HG03558 (cell line): ENCODE results near the gene ATP2C2.
"Not testable (repeated sequence)": the region's sequence is repeated elsewhere in the genome, so short reads cannot be mapped to it uniquely, and the experiment has no call there.

Experiments used
- ATAC-seq: cut with Tn5 transposase; IDR thresholded peaks from one replicate; pipeline ENCODE4 v1.9.1; 2021; ENCODE audit warnings: moderate number of reproducible peaks; ENCODE audit not compliant: unreplicated experiment; ENCODE audit errors: extremely low read depth

Gene ATP2C2

DNA sequence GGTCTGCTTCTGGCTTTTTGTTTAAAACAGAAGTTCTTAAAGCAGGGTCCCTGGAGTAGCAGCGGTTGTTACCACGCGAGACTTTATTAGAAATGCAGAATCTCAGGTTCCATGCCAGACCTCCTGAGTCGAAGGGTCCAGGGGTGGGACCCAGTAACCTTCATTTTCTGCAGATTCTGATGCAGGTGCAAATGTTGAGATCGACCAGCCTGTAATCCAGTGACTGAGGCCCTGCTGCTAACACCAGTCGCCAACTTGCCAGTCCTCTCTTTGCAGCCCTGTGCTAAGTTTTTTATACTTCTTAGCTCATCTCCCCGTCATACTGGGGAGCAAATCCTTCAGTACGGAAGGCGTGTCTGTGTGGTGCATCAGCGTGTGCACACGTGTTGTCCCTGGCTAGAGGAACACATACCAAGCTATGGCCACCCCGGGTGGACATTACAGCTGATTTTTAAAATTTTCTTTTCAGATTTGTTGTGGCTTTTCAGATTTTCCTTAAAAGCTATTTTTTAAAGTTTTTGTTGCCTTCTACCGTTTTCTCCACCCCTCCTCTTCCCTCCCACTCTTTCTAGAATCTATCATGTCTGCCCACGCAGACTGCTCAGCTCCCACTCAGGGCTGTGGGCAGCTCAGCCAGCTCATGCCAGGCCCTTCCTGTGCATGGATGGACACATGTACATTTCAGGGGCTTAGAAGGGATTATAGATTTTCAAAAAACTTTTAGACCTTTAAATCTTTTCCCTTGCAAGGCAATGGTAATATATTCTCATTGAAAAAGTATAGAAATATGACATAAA lies 78.5 kb downstream of the ATP2C2 start:
- ATAC-seq: no peak

DNA sequence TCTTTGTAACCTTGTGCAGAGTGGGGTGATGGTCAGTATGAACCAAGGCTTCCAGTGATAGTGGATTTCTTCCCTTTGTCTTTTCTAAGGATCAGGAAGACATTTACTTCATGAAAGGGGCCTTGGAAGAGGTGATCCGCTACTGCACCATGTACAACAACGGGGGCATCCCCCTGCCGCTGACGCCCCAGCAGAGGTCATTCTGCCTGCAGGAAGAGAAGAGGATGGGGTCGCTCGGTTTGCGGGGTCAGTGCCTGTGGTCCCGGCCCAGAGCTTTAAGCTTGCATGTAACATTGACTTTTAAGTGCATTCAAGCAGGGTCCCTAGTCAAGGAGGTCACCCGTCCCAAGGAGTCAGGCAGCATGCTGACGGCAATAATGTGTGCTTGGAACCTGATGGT lies 80.1 kb downstream of the ATP2C2 start:
- no peak for ATAC-seq

DNA sequence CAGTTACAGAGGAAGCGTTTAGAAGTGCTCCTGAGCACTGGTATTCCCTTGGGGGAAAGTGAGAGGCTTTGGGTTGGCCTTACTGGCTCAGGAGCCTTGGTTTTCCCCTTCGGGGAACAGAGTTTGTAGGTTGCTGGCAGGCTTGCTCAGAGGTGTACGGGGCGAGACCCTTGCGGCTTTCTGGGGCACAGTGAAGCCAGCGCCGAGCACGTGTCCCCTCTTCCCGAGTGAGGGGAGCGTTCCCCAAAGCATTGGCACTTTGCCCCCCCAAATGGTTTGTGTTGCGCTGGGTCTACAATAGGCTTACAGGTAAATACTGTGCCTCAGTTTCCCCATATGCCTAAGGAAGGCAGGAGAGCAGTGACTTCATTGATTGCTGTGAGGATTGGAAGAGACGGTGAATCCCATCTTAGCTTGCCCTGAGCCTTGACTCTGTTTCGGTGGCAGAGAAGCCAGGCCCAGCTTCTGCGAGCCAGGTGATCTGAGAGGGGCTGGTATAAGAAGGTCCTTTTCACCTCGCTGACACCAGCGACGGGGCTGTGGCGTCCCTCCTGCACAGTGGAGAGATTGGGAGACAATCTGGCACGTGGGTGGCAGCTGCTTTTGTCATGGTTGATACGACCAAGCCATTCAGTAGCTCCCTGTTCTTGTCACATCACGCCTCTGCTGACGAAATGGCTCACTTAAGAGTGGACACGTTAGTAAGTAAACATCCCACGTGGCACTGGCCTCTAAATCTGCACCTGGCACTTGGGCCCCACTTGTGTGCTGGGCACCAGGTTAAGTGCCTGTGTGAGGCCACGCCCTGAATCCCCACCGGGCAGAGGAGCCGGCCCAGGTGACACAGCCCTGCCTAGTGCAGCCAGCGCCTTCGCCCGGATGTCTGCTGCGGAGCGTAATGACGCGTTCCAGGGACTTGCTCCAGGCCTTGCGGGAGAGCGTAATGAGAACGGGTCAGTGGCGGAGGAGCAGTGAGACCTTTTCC lies 81.1 kb downstream of the ATP2C2 start:
- ATAC-seq: no peak

DNA sequence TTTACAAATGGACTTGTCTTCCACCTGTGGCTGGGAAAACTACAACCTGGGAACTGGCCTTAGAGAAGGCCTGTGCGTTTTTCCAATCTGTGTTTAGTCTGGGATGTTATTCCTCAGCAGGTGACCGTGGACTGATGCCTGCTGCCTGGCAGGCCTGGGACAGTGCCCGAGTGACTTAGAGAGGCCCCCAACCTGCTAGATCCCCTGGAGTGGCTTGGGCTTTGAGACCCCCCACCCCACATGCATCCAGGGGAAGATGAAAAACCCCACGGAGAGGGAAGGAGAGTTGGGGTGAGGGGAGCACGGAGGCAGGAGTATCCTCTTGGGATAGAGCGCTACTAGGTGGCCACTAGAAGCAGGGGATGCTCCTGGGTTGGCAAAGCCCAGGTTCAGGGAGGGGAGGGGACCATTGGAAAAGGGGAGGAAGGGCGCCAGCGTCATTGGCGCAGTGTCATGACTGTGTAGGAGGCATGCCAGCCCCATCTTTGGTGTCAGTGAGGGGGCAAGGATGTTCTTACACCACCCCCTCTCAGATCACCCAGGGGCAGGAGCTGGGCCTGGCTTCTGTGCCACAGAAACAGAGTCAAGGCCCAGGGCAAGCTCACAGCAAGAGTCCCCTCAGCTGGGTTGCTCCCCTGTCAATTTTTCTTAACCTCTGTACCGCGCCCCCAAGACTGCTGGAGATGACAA lies 82.0 kb downstream of the ATP2C2 start:
- no peak for ATAC-seq

DNA sequence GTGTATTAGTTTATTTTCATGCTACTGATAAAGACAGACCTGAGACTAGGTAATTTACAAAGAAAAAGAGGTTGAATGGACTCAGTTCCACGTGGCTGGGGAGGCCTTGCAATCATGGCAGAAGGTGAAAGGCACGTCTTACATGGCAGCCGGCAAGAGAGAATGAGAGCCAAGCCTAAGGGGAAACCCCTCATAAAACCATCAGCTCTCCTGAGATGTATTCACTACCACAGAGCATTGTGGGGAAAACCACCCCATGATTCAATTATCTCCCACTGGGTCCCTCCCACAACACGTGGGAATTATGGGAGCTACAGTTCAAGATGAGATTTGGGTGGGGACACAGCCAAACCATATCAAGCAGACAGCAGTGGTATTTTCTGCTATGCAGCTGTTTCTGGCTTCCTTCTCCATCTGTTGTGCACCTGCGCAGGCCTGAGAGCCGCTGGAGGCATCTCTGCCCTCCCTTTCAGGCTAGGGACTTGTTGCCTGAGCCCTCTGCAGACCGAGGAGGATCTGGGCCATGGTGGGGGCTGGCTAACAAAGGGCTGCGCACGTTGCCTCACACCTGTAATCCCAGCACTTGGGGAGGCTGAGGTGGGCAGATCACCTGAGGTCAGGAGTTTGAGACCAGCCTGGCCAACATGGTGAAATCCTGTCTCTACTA lies 82.8 kb downstream of the ATP2C2 start:
- ATAC-seq: not testable (repeated sequence)

DNA sequence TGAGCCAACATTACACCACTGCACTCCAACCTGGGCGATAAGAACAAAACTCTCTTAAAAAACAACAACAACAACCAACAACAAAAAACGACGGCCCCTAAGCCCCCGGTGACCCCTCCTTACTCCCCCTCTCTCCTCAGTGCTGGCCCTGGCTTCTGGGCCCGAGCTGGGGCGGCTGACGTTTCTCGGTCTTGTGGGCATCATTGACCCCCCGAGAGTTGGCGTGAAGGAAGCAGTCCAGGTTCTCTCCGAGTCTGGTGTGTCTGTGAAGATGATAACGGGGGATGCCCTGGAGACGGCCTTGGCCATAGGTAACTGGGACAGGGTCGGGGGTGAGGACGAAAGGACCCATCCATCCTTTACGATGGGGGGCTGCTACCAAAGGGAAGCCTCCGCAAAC lies 83.4 kb downstream of the ATP2C2 start:
- ATAC-seq: no peak

DNA sequence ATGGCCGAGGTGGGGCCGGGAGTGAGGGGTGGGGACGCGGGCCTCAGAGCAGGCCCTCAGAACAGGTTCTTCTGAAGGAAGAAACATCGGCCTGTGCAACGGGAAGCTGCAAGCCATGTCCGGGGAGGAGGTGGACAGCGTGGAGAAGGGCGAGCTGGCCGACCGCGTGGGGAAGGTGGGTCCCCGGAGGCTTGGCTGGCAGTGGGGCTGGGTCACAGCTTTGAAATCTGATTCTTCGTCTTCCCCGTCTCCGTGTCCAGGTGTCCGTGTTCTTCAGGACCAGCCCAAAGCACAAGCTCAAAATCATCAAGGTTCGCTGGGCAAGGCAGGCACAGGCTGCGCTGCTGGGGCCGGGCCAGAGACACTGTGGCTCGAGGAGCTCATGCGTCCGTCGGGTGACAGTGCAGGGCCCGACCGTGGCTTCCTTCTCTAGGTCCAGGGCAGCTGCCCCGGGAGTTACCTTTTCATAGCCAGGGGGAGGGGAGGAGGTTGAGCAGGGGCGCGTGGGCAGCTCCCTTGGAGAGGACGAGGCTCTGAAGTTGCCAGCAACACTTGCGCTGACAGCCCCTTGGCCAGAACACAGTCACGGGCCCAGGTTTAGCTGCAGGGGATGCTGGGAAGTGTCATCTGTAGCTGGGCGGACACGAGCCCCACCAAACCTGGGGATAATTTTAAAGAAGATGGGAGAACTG lies 84.9 kb downstream of the ATP2C2 start:
- ATAC-seq: no peak

DNA sequence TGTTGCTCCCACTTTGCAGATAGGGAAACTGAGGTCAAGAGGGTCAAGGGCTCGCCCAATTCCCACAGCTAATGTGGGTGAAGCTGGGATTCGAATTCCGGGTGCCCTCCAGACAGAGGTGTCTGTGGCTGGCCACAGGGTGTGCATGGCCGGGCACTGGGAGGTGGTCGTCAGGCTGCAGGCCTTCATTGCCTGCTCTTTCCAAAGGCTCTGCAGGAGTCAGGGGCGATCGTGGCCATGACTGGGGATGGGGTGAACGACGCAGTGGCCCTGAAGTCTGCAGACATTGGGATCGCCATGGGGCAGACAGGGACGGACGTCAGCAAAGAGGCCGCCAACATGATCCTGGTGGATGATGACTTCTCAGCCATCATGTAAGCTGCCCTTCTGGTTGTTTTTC lies 86.3 kb downstream of the ATP2C2 start:
- no peak for ATAC-seq

DNA sequence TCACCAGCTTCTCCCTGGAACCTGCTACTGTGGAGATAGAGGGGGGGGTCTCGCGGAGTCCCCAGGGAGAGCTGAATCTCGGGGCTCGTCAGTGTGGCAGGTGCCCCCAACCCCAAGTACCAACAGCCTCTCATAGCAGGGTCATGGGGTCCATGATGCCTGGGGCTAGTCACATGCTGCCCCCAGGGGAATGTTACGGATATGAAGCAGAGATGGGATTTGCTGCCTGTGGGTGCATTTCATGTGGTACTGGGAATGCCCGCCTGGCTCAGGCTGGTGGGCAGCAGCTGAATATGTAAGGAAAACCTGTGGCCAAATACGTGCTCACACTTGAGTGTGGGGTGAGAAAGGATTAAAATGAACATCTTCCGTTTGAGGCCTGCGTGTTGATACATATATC lies 86.7 kb downstream of the ATP2C2 start:
- no peak for ATAC-seq

DNA sequence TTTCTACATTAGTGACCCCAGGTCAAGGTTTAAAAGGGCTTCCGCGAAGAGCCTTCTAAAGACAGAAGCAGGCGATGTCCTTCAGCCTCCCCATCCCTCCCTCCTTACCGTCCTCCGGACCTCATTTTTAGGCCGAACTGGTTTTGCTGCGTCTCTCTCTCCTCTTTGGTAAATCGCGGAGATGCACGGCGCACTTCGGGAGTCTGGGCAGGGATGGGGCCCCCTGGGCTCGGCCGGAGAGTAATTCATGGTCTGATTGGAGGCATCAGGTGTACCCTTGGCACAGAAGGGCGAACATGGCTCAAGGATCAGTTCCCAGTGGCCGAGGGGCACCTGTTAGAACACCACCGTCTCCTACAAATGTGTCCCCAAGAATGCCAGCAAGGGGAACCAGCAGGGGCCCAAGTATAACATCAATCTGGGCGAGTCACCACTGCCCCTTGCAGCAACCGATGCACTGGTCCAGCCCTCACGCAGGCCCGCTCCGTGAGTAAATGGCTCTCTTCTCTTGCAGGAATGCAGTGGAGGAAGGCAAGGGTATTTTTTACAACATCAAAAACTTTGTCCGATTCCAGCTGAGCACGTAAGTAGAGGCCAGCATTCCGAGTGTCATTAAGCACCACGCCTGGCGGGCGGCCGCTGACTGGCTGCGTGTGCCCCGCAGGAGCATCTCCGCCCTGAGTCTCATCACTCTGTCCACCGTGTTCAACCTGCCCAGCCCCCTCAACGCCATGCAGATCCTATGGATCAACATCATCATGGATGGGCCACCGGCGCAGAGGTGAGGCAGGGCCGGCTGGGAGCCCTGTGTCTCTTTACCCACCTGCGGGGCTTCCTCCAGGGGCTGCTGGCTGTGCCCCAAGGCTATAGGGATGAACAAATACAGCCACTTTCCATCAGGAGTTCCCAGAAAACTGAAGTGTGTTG lies 90.5 kb downstream of the ATP2C2 start:
- ATAC-seq: no peak

DNA sequence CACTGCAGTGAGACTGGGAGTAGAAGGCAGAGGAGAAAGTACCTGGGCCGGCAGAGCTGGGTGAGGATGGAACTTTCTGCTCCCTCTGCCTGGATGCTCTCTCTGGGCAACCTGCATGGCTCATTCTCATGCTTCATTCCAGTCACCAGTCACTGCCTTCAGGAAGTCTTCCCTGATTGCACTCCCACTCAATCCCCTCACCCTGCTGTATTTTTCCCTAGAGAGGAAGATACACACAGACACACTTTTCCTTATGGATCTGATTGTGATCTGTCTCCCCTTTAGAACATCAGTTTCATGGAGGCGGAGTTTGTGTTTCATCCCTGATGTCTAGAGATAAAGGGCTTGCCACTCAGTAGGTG lies 91.2 kb downstream of the ATP2C2 start:
- ATAC-seq: no peak

DNA sequence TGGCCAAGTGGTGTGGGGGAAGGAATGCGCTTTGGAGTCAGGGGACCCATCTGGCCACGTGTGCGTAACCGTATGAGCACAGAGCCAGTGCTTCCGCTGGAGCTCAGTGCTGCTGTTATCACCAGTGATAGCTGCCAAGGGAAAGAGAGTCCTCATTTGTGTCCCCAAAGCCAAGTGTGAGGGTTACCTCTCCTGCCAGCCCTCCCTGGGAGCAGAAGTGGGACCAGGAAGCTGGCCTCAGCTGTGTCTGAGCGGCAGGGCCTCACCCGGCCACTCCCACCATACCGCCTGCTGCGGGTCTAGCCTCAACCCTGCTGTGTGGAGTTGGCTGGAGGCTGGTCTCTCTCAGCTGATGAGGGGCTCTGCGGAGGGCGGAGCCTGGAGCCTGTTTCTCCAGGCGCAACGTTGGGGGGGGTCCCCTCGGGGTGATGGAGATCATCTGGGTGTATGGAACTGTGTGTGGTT lies 91.6 kb downstream of the ATP2C2 start:
- ATAC-seq: no peak

DNA sequence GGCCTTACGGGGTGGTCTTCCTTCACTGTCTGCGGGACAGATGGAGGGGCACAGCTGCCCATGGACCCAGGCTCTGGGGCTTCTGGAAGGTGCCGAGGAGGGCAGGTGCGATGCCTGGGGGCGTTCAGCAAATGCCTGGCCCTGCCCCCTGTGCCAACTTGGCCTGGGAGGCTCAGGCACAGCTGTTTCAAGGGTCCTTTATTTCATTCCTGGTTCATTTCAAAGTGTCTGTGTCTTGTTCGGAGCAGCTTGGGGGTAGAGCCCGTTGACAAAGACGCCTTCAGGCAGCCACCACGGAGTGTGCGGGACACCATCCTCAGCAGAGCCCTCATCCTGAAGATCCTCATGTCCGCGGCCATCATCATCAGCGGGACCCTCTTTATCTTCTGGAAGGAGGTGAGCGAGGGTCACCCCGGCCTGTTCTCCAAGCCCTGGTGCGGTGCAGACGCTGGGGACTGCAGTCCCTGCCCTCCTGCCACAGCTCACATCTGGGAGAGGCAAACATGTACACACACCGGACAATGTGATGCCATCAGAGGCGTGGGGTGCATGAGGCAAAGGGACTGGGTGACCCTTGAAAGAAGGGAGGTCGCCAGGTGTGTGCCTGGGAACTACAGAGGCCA lies 92.2 kb downstream of the ATP2C2 start:
- no peak for ATAC-seq

DNA sequence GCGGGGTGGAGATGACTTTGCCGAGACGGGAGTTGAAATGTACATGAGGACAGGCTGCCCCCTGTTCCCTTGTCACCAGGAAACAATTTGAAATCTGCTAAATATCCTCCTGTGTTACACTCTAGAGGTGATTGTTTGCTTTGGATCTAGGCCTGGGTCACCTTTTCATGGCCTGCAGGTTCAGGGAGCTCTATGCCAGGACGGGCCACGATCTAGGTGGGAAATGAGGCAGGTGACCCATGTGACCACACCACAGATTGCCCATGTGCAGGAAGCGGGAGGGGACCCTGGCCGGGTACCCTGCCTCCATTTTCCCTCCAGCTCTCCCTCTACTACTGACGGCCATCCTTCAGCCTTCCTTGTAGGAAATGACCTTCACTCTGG lies 92.7 kb downstream of the ATP2C2 start:
- no peak for ATAC-seq

DNA sequence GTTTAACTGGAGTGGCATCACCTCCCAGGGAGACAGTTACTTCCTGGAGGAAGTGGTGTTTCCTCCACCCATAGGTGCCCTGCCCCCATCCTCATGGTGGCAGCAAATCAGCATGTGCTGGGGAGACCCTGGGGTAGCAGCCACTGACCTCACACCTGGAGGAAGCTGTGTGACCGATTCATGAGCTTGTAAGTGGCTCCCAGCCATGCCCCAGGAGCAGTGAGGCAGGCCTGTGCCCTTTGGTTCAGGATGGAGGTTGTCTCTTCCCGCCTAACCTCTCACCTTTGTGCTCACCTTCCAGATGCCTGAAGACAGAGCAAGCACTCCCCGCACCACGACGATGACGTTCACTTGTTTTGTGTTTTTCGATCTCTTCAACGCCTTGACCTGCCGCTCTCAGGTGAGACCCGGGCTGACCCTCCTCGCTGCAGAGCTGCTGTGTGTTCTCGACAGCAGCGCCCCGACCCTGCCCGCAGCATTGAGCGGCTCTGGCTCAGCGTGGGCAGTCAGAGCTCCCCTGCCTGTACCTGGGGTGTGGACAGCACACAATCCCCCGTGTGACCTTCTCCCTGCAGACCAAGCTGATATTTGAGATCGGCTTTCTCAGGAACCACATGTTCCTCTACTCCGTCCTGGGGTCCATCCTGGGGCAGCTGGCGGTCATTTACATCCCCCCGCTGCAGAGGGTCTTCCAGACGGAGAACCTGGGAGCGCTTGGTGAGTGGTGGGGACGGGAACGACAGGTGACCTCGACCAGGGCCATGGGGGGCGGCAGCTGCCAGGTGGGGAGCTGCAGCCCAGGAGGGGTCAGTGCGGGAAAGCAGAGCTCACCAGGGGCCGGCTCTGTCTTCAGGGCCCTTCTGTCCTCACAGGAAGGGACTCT lies 93.3 kb downstream of the ATP2C2 start:
- no peak for ATAC-seq

DNA sequence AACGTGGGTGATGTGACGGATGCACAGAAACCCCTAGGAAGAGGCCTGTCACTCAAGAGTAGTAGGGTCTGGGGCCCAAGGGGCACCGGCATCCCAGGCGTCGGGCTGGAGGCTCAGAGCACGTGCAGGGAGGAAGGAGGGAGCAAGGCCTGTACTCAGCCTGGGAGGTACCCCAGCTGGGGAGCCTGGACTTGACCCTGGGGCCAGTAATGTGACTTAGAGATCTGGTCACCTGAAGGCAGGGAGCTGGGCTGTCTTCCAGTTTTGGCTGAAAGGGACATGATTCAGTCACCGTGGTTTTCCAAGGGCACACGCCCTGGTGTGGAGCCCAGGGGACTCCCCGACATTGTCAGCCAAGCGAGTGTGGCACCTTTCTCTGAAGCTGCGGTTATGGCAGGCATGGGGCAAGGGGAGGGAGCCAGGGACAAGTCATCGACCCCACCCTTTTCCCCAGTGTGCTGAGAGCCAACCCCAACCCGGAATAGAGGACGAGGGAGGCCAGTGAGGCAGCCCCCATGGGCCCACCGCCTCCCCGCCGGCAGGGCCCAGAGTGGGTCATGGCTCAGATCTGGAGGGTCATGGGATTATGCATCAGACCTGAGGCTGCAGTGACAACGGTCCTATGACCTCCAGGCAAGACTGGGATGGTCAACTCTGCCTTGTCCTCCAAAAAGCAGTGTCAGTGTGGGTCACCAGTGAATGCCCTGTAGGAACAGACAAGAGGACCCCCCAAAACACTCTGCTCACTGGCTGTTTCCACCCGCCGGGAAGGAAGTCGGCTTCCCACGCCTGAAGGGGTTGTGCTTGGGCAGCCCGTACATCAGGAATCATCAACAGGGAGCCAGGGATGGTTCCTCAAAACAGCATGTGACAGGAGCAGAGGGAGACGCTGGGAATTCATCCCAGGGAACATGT lies 94.2 kb downstream of the ATP2C2 start:
- no peak for ATAC-seq
